HG02884 (cell line): ENCODE results near the gene DOCK1.

Experiments used
- ATAC-seq: cut with Tn5 transposase; IDR thresholded peaks from one replicate; pipeline ENCODE4 v1.9.1; 2021; ENCODE audit warnings: mild to moderate bottlenecking, moderate library complexity; ENCODE audit not compliant: unreplicated experiment

Gene DOCK1

DNA sequence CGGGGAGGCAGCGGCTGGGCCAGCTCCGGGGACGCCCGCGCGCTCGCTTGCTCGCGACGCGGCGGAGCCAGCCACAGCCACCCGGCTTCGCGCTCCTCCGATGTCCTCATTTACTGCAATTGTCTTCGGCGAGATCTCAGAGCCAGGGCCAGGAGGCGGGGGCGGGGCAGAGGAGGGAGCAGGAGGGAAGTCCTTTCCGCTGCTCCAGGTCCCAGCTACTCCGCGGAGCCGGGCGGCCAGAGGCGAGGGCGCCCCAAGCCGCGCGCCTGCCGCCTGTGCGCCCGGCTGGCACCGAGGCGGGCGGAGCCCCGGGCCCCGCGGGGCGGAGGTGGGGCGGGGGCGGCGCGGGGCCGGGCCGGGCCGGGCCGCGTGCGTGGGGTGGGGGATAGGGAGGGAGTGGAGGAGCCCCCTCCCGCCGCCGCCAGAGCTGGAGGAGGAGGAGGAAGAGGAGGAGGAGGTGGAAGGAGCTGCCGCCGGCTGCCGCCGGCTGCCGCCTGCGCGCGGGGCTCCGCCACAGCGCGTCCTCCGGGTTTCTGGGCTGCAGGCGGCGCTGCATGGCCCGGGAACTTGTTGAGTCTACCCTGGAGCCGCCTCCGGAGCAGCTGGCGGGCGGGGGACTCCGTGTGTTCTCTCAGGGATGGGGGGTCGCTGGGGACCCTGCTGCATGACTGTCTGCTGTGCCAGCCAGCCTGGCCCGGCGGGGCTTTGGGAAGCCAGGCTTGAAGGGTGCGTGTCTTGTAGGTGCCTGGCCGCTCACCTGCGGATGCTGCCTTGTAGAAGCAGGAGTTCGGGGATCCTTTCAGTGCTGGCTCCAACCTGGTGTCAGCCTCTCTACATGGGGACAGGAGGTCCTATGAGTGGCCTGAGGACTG is 291.3 kb downstream of the DOCK1 start, which contains the start of gene INSYN2A:
TSS of gene INSYN2A (minus strand) at position 310 of the 872 bp plus-strand sequence. CDS start 20,196 bp downstream, outside the sequence.
- ATAC-seq, result no peak

DNA sequence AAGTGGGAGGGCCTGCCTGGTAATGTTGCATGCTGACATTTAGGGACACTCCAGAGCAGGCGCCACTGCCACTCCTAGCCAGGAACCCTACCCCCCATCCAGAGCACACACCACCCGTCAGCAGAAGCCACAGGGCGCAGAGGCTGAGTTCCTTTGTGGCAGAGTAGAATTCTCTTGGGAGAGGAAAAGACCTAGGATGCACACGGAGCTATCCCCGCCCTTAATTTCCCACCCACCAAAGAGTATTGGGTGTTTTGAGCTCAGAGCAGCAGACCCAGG is 291.9 kb downstream of the DOCK1 start:
- ATAC-seq, result no peak

DNA sequence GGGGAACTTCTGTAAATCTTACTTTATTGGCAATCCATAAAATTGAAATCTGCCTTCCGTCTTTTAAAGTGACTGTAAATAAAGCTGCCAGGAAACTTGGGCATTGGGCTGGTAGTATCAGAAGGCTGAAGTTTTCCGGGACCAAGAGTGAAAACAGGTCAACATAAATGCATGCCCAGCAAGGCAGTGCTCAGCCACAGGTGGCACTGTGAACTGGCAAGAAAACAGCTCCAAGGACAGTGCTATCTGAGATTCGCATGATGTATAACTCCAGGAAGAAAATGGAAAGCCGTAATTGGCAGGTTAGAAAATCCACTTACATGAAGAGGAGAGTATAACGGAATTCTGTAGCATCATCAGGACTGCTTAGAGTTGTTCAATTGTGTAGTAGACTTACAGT is 293.1 kb downstream of the DOCK1 start:
- no peak for ATAC-seq

DNA sequence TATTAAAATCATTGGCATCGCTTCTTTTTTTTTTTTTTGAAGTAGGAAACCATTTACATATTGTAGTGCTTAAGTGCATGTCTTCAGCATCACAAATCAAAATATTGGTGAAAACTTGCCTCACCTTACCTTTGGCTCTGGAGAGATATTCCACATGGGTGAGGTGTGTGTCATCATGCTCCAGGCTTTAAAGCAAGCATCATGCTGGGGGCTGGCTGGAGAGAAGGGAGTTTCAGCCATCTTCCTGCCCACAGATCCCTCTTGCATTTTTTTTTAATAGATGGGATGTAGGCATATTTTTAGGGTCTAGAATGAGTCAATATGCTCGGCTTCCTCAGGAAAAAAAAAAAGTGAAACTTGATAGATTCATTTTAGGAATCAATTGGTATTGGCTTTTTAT is 293.5 kb downstream of the DOCK1 start:
- no peak for ATAC-seq

DNA sequence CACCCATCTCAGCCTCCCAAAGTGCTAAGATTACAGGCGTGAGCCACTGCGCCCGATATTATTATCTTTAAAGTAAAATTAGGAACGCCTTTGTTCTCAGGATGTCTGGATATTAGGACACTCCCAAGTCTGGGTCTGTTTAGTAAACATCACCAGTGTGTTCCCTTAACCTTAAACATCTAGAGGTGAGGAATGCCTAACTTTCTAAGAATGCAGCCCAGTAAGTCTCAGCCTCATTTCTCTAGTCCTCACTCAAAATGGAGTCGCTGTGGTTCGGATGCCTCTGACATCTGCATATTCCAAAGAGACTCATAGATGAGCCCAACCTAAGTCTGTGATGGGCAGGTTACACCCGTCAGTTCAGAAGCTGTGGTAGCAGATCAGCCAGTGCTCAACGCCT is 295.4 kb downstream of the DOCK1 start:
- no peak for ATAC-seq

DNA sequence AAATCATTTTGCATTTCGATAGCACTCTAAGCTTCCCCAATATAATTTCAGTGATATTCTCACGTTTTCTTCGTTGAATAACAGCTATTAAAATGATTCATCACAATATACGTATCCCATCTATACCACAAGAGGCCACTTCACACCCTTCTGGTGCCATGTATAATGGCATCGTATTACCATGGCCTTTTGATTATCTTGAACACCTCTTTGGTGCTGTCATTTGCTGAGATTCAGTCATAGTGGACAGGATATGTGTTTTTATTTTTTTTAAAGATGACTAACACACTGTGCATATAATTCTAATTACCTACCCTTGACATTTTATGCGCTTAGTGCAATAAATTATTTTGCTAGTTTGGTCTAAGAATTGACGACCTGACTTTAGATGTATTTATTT is 297.8 kb downstream of the DOCK1 start:
- ATAC-seq, result no peak

DNA sequence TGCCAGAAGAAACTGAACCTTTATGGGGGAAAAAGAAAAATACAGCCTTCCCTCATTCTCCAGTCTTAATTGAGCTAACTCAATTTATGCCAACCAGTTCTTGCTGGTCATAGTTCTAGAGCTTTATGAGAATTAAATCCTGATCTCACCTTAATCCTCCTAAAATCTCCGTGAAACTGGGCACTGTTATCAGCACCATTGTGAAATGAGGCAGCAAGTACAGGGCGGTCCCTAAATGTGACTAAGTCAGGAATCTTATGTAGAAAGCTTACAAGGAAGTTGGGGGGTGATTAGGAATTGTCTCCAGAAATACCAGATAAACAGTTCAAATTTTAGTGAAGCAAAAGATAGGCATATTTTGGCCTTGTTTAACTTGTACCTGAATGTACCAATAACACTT is 301.9 kb downstream of the DOCK1 start:
- no peak for ATAC-seq

DNA sequence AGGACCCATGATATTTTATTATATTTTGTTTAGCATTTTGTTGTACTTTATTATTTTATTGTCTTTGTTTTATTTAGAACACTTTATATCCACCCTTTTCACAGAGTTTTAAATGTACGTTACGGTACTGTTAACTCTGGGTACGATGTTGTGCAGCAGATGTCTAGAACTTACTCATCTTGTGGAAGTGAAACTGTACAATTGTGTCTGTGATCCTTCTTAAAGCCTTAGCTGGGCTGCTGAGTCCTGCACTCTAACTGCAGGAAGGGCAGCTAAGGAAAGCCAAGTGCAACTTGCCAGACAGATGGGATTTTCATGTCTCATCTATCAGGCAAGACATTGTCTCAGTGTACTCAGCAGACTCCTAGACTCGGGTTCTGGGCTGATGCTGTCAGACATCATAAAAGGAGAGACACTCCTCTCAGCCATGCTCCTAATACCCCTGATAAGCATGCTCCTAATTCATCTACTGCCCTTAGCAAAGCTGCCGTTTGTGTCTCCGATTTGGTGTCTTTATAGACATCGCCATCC is 305.8 kb downstream of the DOCK1 start:
- ATAC-seq, result no peak

DNA sequence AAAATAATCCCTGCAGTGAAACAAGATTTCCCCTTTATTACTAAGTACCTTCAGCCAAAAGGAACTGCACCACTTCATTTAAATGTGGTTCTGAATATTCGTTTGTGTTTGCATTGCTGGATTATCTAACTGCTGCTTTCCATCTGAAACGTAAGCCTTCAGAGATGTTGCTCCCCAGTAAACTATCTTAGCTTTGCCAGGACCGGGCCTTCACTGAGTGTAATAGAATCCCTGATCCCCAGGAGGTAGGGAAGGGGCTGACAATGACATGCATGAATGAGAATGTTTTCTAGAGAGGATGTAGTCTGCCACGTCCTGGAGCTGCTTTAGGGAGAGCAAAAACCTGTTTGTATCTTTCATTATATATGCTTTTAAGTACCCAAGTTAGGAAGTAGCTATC is 310.6 kb downstream of the DOCK1 start:
- ATAC-seq, result no peak

DNA sequence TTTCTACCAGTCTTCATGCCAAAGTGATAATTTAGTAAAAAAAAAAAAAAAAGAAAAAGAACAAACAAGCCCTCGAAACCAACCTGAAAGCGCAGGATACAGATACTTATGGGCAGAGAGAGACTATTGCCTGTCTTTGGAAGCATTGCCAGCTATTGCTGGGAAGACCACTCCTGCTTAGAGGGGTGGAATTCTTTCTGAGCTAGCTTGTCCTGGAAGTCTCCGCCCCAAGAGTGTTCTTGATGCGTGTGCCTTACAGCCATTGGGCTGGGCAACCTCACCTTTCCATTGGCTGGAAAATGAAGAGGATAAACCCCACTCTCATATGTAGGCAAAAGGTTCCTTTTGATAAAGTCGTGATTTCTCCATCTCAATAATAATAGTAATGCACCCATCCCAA is 311.0 kb downstream of the DOCK1 start:
- no peak for ATAC-seq

DNA sequence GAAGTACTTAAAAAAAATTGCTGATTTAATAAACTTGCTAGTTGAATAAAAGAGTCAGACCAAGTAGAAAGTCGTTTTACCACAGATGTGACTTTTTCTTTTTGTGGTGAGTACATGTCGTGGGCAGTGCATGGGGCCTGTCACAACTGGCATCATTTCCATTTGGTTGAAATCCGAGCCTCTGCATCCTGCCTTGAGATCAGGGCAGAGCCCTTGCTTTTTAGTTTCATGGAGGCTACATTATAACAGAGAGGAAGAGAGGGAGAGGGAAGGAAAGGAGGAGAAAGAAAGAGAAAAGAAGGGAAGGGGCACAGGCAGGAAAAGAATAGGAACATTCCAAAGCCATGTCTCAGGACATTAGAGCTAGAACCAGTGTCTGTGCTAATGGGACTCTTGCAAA is 311.6 kb downstream of the DOCK1 start:
- ATAC-seq, result no peak

DNA sequence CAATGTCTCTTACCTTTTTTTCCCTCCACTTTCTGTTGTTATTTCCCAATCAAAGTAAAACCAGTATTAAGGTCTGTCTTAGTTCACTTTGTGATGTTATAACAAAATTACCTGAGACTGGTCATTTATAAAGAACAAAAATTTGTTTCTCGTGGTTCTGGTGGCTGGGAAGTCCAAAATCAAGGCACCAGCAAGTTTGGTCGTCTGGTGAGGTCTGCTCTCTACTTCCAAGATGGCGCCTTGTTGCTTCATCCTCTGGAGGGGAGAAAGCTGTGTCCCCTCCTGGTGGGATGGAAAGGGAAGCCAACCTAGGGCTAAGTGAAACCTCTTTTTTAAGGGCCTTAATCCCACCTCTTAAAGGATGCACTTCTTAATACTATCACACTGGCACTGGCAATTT is 313.4 kb downstream of the DOCK1 start:
- no peak for ATAC-seq

DNA sequence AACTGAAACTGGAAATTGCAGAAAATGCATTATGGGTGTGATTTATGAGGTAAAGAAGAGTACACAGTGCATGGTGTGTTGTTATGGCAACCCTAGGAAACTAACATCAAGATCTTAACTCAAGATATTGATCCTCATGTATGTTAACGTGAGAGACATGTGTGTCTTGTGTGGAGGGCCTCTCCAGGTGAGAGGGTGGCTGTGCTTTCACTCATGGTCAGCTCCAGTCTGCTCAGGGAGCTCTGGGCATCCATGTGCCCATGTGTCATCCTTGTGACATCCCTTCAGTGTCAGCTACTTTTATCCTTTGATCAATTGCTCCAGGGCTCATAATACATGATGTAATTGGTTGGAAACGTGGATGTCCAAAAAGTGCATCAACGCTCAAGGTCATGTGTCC is 316.1 kb downstream of the DOCK1 start:
- ATAC-seq, result no peak

DNA sequence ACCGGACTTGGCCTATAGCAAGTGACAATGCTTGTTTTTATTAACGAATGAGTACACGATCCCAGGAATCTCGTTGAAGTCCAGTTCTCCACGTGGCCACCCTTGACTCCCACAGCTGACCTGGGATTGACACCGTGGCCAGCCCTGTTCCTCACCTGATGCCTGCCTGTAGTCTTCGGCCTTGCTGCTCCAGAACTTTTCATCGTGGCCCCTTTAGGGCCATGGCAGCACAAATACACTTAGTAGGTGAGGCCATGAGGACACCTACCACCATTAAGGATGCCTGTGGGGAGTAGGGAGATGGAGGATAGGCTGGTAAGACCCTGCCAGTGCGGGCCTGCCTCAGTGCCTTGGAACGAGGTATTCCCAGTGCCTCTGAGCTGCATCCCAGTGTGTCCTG is 321.8 kb downstream of the DOCK1 start:
- ATAC-seq, result no peak

DNA sequence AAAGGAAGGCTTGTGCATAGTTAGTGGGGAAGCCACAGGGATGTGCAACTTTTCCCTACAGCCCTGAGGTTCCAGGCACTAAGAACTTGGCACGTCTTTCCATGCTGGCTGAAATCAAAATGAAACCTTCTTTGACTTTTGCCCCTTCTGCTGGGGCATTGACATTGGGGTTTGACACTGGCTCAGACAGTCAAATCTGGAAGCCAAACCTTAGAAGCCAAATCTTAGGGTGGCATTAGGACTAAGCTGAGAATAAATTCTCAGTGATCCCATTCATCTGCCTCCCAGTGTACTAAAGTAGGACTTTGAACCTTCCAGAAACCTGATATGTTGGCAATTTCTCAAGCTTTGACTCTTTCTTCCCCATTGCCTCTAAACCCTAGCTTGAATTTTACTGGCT is 322.4 kb downstream of the DOCK1 start:
- ATAC-seq, result no peak

DNA sequence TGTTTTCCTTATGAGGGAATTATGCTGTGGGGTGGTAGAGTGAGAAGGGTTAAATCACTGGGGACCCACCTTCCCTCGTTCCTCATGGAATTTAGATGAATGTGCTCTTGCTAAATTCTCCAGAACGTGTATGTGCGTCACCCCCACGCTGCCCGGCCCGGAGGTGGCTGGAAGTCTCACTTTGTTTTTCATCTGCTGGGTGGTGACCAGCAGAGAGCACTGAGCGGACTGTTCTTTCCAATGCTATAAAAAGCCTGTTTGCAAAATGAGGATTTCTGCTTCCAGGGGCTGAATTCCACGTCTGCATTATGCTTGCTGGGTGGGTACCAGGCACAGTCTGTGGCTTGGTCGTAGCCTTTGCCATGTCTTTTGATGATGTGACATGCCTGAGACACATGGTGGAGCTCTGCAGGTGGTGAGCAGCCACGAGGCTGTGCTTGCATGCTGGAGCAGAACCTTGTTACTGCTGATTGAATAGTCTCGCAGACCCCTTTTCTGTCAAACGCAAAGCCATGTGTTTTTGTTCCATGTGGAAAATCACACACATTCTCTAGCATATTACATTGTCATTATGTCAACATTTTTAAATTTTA is 323.1 kb downstream of the DOCK1 start:
- no peak for ATAC-seq

DNA sequence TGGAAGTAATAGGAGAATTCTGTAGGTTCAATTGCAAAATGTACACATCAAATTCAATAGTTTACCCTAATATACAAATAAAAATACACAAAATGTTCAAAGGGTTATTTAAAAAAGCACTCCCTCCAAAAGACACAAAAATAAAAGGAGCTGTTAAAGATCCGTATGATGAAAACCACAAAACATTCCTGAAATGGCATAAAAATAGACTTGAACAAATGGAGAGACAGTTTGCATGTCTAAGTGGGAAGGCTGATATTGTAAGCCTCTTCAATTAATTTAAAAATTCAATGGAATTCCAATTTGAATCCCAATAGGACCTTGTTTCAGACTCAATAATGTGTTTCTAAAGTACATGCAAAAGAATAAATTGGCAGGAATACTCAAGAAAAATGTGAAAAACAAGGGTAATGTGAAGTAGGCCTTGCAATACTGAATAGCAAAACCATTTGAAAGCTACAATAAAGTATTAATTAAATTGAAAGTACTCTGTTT is 329.1 kb downstream of the DOCK1 start:
- no peak for ATAC-seq

DNA sequence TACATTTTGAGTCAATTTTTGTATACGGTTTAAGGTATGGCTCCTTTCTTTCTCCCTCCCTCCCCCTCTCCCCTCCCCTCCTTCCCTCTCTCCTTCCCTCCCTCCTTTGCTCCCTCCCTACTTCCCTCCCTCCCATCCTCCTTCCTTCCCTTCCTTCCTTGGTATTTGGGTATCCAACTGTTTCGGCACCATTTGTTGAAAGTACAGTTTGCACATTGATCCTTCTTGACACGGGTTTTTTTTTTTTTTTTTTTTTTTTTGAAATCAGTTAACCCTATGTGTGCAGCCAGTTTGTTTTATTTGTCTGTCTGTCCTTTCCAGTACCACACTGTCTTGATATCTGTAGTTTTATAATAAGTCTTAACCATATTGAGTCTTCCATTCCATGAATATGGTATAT is 331.0 kb downstream of the DOCK1 start:
- ATAC-seq, result no peak

DNA sequence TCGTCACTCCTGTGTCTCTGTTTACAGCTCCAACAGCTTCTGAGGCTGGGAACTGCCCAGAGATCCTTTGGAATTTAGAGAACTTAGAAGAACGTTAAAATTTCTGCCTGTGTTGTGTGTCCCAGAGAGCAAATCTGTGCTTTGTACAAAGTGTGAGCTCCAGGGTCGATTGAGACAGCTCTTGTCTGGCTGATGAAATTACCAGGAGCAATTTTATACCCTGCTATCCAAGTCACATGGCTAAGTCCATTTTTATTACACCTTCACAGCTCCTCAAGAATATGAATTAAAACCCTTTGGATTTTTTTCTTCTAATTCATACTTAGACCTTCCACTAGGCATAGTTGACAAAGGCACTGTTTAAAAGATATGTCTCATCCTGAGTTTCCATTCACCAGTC is 337.7 kb downstream of the DOCK1 start:
- ATAC-seq, result no peak

DNA sequence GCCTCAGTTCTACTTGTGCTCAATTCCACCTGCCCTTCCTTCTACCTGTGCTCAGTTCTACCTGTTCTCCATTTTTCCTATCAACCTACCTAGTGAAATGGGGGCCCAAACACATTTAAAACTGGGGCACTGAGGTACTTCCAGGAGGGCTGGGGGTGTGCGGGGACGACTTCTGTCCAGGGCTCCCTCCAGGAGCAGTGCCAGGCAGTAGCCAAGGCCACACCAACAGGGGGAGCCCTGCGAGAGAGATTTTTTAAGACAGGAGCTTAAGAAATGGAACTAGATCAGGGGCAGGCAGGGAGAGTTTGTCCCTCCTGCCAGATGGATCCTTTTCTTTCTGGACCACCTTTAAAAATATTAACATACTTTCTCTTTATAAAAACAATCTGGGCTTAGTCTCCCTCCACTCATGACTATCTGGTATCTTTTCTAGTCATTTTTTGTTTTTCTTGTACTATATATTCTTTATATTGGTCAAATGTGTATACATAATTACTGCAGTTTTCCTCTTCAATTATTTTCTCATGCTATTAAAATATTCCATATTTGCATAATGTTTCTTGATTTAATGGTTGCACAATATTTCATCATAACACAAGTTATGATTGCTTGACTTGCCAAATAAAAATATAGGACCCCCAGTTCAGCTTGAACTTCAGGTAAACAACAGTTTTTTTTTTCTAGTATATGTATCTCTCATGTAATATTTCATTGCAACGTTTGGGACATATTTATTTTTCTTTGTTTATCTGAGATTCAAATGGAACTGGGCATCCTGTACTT is 338.5 kb downstream of the DOCK1 start:
- no peak for ATAC-seq

DNA sequence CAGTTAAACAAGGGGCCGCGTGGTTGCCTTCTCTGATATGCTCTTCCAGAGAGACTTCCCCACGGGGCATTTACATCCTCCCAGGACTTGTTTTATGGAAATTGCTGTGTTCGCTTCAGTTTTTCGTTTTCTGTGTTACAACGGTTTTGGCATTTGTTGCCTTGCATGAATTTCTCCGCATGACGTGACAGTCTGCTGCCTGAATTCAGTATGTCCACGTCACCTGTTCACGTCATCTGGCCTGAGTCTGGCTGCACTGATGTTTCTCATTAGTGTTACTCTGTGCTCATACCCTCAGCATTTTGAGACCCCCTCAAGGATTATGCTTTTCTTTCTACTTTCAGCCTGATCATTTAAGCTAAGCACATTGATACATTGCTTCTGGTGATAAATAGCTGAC is 340.2 kb downstream of the DOCK1 start:
- no peak for ATAC-seq

DNA sequence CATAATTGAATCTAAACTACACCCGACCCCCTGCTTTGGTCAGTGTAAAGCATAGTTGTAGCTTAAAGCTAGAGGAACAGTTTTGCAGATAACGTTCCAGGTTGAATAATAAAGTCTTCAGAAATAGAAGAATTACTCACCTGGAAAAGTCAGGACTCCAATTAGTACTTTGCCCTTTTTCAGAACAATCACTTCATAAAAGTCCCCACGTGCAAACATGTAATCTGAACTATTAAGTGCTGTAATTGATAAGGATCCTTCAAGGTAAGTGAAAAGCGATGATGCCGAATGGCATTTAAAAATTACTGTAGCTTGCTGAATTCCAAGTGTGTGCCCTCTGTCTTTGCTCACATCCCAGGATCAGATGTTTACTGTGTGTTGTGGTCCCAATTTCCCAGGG is 344.8 kb downstream of the DOCK1 start:
- ATAC-seq, result no peak
